ENCODE results near the gene CDADC1. TPM values are rescaled to one million over a fixed set of nuclear protein-coding genes. Genes with fewer than 3 reads are reported as not detected.
A peak's percentile ranks its signal among the peaks of the same experiment; 100 is the strongest.

CDADC1 gene
- total RNA-seq, 1 donor from 2014 or later: 6.9 TPM

DNA sequence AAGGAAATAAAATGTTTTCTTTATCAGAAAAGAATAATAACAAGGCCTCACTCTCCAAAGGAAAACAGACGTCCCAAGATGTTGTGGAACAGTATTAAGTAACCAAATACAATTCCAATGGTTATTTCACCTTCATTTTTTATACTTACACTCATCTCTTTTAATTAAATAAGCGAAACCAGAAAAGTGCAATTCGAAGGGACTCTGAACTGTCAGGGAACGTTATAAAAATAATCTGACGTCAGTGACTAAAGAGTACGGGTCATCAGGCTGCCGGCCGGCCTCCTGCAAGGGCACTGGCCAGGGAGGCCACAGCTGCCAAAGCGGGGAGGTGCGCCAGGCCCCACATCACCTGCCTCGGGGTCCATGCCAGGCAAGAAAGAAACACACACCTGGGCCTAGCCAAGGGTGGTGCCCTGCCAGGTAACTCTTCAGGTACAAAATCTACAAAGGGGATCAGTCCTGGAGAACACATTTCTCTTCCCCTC is 61.2 kb downstream of the CDADC1 start:
- Histone ChIP-seq H3K36me3 (no peaks in the 10 kb centered on the region), H3K27ac (peak overlapping the region; percentile 82), H3K27me3 (no peaks in the 10 kb centered on the region), H3K4me3 (no peak overlapping the region), H3K4me1 (peaks cover 42% of the 10 kb centered on the region), H3K9me3 (no peaks in the 10 kb centered on the region)
- TF ChIP-seq, protein P1, sequence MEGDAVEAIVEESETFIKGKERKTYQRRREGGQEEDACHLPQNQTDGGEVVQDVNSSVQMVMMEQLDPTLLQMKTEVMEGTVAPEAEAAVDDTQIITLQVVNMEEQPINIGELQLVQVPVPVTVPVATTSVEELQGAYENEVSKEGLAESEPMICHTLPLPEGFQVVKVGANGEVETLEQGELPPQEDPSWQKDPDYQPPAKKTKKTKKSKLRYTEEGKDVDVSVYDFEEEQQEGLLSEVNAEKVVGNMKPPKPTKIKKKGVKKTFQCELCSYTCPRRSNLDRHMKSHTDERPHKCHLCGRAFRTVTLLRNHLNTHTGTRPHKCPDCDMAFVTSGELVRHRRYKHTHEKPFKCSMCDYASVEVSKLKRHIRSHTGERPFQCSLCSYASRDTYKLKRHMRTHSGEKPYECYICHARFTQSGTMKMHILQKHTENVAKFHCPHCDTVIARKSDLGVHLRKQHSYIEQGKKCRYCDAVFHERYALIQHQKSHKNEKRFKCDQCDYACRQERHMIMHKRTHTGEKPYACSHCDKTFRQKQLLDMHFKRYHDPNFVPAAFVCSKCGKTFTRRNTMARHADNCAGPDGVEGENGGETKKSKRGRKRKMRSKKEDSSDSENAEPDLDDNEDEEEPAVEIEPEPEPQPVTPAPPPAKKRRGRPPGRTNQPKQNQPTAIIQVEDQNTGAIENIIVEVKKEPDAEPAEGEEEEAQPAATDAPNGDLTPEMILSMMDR (IDR thresholded peaks at IDR 0.05): no peak
- peak in 1 of 2 donors; percentile 43 for TF ChIP-seq POLR2AphosphoS5 (IDR thresholded peaks at IDR 0.05; ENCODE audit: insufficient read depth in 1 of 2, low read depth in 1 of 2)
- intact Hi-C loops (cut with DNase I): no loop called here
- no peak for DNase-seq (ENCODE audit: extremely low spot score in 2 of 2)

DNA sequence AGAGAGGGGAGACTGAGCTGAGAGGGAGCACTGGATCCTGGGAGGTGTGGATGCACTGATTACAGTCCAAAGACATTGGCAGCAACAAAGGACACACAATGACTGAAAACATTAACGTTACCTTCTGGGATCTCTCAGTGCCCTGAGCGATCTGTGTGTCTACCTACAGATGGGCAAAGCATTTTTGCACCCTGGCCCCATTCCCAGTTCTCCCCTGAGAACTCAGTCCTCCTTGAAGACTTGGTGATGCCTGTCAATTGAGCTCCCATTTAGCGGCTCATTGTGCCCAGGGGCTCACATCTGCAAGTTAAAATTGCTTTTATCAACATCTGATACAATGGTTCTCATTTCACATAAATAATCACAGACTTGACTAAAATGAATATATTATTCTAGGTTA is 62.5 kb downstream of the CDADC1 start:
- TF ChIP-seq POLR2A (IDR thresholded peaks at IDR 0.05): no peak
- no peak for TF ChIP-seq POLR2AphosphoS5 (IDR thresholded peaks at IDR 0.05; ENCODE audit: insufficient read depth in 1 of 2, low read depth in 1 of 2)
- Histone ChIP-seq H3K27me3 (no peaks in the 10 kb centered on the region), H3K36me3 (no peaks in the 10 kb centered on the region), H3K4me1 (peaks cover 42% of the 10 kb centered on the region), H3K27ac (peak overlapping the region; percentile 82), H3K4me3 (no peak overlapping the region), H3K9me3 (no peaks in the 10 kb centered on the region)
- intact Hi-C loops (cut with DNase I): no loop called here
- DNase-seq (ENCODE audit: extremely low spot score in 2 of 2): no peak

DNA sequence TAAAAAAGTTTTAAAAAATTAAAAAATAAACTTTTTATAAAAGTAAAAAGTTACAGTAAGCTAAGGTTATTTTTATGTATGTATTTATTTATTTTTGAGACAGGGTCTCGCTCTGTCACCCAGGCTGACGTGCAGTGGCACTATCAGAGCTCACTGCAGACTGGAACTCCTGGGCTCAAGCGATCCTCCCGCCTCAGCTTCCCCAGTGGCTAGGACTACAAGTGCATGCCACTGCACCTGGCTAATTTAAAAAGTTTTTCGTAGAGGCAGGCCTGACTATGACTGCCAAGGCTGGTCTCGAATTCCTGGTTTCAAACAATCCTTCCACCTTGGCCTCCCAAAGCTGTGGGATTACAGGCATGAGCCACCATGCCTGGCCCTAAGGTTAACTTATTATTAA is 64.1 kb downstream of the CDADC1 start:
- TF ChIP-seq POLR2AphosphoS5 (IDR thresholded peaks at IDR 0.05; ENCODE audit: insufficient read depth in 1 of 2, low read depth in 1 of 2) (no peak), POLR2A (IDR thresholded peaks at IDR 0.05) (no peak)
- TF ChIP-seq, protein P1 (IDR thresholded peaks at IDR 0.05): no peak
- Histone ChIP-seq H3K4me3 (no peak overlapping the region), H3K9me3 (no peaks in the 10 kb centered on the region), H3K27me3 (no peaks in the 10 kb centered on the region), H3K36me3 (no peaks in the 10 kb centered on the region), H3K4me1 (peaks cover 40% of the 10 kb centered on the region), H3K27ac (no peak overlapping the region)
- no peak for DNase-seq (ENCODE audit: extremely low spot score in 2 of 2)
- intact Hi-C loops (cut with DNase I): no loop called here

DNA sequence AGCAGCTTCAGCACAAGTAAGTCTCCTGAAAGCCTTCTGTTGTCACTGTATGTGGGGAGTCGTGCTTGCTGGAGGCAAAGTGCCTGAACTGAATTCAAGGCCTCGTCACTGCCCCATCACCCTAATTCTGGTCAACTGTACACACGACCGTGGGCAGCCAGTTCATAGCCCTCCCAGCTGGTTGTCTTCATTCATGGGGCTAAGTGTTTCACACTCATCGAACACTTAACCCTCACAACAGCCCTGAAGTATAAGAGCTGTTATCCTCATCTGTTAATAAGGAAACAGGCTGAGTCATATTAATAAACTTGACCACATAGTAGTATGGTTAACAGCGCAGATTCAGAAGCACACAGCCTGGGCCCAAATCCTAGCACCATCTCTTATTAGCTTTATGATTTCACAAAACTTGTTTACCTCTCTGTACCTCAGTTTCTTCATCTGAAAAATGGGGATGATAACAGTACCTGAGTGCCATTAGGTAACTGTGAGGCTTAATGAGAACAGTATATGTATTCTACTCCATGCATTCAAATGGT is 66.7 kb downstream of the CDADC1 start:
- Histone ChIP-seq H3K4me1 (peaks cover 25% of the 10 kb centered on the region), H3K27ac (peak overlapping the region; percentile 86), H3K27me3 (no peaks in the 10 kb centered on the region), H3K4me3 (no peak overlapping the region), H3K9me3 (no peaks in the 10 kb centered on the region), H3K36me3 (no peaks in the 10 kb centered on the region)
- intact Hi-C loops (cut with DNase I): no loop called here
- DNase-seq (ENCODE audit: extremely low spot score in 2 of 2): no peak
- TF ChIP-seq POLR2A (IDR thresholded peaks at IDR 0.05) (no peak), POLR2AphosphoS5 (IDR thresholded peaks at IDR 0.05; ENCODE audit: insufficient read depth in 1 of 2, low read depth in 1 of 2) (no peak)
- TF ChIP-seq, protein P1 (IDR thresholded peaks at IDR 0.05): no peak

DNA sequence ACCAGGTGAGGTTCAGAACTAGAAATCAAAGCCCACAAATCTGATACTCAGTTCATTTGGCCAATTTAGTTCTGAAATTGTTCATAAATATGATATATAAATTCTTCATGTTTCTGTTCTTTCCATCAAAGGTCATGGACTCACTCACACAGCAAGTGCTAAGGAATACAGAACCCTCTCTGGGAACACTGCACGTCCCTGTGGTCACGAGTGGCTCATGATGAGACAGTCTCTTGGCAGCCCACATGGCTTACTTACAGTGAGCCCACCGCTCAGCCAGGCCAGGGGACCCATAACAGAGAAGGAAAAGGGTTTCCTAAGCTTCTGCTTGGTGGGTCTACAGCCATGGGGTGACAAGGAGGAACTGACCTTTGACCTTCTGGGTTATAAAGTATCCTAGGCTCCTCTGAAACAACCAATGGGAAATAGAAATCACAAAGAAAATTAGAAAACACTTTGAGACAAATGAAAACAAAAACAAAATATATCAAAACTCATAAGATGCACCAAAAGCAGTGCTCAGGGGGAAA is 67.4 kb downstream of the CDADC1 start:
- Histone ChIP-seq H3K27me3 (no peaks in the 10 kb centered on the region), H3K9me3 (no peaks in the 10 kb centered on the region), H3K4me3 (no peak overlapping the region), H3K4me1 (peaks cover 26% of the 10 kb centered on the region), H3K36me3 (no peaks in the 10 kb centered on the region), H3K27ac (peak overlapping the region; percentile 86)
- DNase-seq (ENCODE audit: extremely low spot score in 2 of 2): peak in 1 of 2 donors; percentile 44
- TF ChIP-seq POLR2AphosphoS5 (IDR thresholded peaks at IDR 0.05; ENCODE audit: insufficient read depth in 1 of 2, low read depth in 1 of 2) (no peak), POLR2A (IDR thresholded peaks at IDR 0.05) (no peak)
- TF ChIP-seq, protein P1 (IDR thresholded peaks at IDR 0.05): no peak
- intact Hi-C loops (cut with DNase I): no loop called here

Measured in vagina (tissue), 2 donors.